Measurements from ENCODE around the gene REG1A.

REG1A gene

GRCh38 chr2:79120194-79120713, at the start of gene REG1A:
Gene REG1A, plus strand, starts transcription at chr2:79120488. Its CDS starts 374 bp downstream, at chr2:79120862.
- no peak for DNase-seq

- DNase-seq: no peak
Observed at GRCh38 chr2:79071078-79071477, 49.2 kb upstream of the REG1A start.

- DNase-seq: no peak
Observed at GRCh38 chr2:79082987-79083386, 37.3 kb upstream of the REG1A start.

GRCh38 chr2:79083597-79084251, 36.6 kb upstream of the REG1A start:
- DNase-seq: no peak

- DNase-seq: no peak
Observed at GRCh38 chr2:79084495-79085135, 35.7 kb upstream of the REG1A start.

GRCh38 chr2:79085382-79085781, 34.9 kb upstream of the REG1A start:
- no peak for DNase-seq

- DNase-seq: no peak
Observed at GRCh38 chr2:79086255-79086654, 34.0 kb upstream of the REG1A start.

GRCh38 chr2:79087785-79088364, 32.4 kb upstream of the REG1A start, which contains the start of gene REG1B:
Gene REG1B, minus strand, starts transcription at chr2:79087993. Its CDS starts 381 bp downstream, at chr2:79087612.
- no peak for DNase-seq

GRCh38 chr2:79090693-79091092, 29.6 kb upstream of the REG1A start:
- no peak for DNase-seq

- DNase-seq: no peak
Observed at GRCh38 chr2:79097843-79098242, 22.4 kb upstream of the REG1A start.

GRCh38 chr2:79099140-79099686, 21.1 kb upstream of the REG1A start:
- DNase-seq: no peak

GRCh38 chr2:79100285-79100684, 20.0 kb upstream of the REG1A start:
- DNase-seq: no peak

GRCh38 chr2:79101024-79101423, 19.3 kb upstream of the REG1A start:
- no peak for DNase-seq

GRCh38 chr2:79103214-79103613, 17.1 kb upstream of the REG1A start:
- no peak for DNase-seq

- DNase-seq: no peak
Observed at GRCh38 chr2:79105259-79105658, 15.0 kb upstream of the REG1A start.

GRCh38 chr2:79112269-79112668, 8.0 kb upstream of the REG1A start:
- DNase-seq: no peak

GRCh38 chr2:79114797-79115494, 5.3 kb upstream of the REG1A start:
- DNase-seq: no peak

GRCh38 chr2:79116997-79117928, 3.0 kb upstream of the REG1A start:
- DNase-seq: no peak

GRCh38 chr2:79122676-79123075, 2.4 kb downstream of the REG1A start:
- no peak for DNase-seq

GRCh38 chr2:79124907-79125720, 4.8 kb downstream of the REG1A start:
- DNase-seq: no peak

GRCh38 chr2:79125721-79125985, 5.4 kb downstream of the REG1A start:
- no peak for DNase-seq

All from activated T-cell treated with anti-CD3 and anti-CD28 coated beads, Interleukin-2, amount 50 U/mL, for 48 hours (primary cell).